Left lung (tissue), 10 donors: Measurements from ENCODE around the gene MYO15B. TPM values are rescaled to one million over a fixed set of nuclear protein-coding genes. Genes with fewer than 3 reads are reported as not detected.
A peak's percentile ranks its signal among the peaks of the same experiment; 100 is the strongest.

ENCODE experiments used
- ATAC-seq: fragments of 200-7000 bp; cut with Tn5 transposase; one replicate; pipeline ENCODE4 v1.9.1; 2020; ENCODE audit warnings: moderate library complexity
- DNase-seq, 4 donors: peaks; one replicate each; pipeline ENCODE4 v3.0.0-alpha.2; 2013 to 2020
- H3K27ac ChIP-seq, 2 donors: fragments of 200-600 bp; sonication (generic) in 1 of 2; one replicate each; pipeline versions ENCODE4 v1.5.0 to v1.8.0; 2020 to 2021
- H3K27me3 ChIP-seq, 2 donors: fragments of 200-600 bp; sonication (generic) in 1 of 2; one replicate each; pipeline versions ENCODE4 v1.5.0 to v1.8.0; 2020 to 2021
- H3K36me3 ChIP-seq, 2 donors: fragments of 200-600 bp; sonication (generic) in 1 of 2; one replicate each; pipeline versions ENCODE4 v1.5.0 to v1.8.0; 2020 to 2021
- H3K4me1 ChIP-seq, 2 donors: fragments of 200-600 bp; one replicate each; pipeline ENCODE4 v1.8.0; 2021
- H3K4me3 ChIP-seq, 2 donors: fragments of 200-600 bp; sonication (generic) in 1 of 2; one replicate each; pipeline versions ENCODE4 v1.5.0 to v1.8.0; 2020 to 2021; ENCODE audit warnings: mild to moderate bottlenecking in 1 of 2
- H3K9me3 ChIP-seq, 2 donors: fragments of 200-600 bp; sonication (generic) in 1 of 2; one replicate each; pipeline versions ENCODE4 v1.5.0 to v1.8.0; 2020 to 2021
- intact Hi-C, 2 donors: fragments of 100-400 bp; cut with DNase I; formaldehyde crosslinking; loops; one replicate each; pipeline versions ENCODE4 v1.11.2 to v1.14.2; 2022
- polyA plus RNA-seq, 6 donors: library from polyadenylated mRNA; unstranded; fragments of 120-200 nt; gene quantifications; one replicate each; pipeline ENCODE4 v1.2.1, GENCODE V29; 2013; ENCODE audit not compliant: insufficient read length in 6 of 6
- total RNA-seq, 2 donors: library from RNA; stranded (reverse); fragmentation: NEBNext Ultra II Directional; extraction: Animal tissue kit (Norgen Biotek cat#: 25700); gene quantifications; one replicate each; pipeline ENCODE4 v1.2.1, GENCODE V29; 2021
- TF ChIP-seq, protein P1 (sequence below), 2 donors: fragments of 200-600 bp; sonication (generic) in 1 of 2; IDR thresholded peaks; one replicate each; pipeline versions ENCODE4 v1.5.0 to v1.8.0; 2021; ENCODE audit warnings: antibody characterized with exemption in 2 of 2
- donor health status: DM: no; HTN: yes; CAD: no.
- donor health status: DM: no; HTN: no; CAD: no.

MYO15B gene
- total and polyA plus RNA-seq, 8 donors = 125 to 350 (median 227) TPM

DNA sequence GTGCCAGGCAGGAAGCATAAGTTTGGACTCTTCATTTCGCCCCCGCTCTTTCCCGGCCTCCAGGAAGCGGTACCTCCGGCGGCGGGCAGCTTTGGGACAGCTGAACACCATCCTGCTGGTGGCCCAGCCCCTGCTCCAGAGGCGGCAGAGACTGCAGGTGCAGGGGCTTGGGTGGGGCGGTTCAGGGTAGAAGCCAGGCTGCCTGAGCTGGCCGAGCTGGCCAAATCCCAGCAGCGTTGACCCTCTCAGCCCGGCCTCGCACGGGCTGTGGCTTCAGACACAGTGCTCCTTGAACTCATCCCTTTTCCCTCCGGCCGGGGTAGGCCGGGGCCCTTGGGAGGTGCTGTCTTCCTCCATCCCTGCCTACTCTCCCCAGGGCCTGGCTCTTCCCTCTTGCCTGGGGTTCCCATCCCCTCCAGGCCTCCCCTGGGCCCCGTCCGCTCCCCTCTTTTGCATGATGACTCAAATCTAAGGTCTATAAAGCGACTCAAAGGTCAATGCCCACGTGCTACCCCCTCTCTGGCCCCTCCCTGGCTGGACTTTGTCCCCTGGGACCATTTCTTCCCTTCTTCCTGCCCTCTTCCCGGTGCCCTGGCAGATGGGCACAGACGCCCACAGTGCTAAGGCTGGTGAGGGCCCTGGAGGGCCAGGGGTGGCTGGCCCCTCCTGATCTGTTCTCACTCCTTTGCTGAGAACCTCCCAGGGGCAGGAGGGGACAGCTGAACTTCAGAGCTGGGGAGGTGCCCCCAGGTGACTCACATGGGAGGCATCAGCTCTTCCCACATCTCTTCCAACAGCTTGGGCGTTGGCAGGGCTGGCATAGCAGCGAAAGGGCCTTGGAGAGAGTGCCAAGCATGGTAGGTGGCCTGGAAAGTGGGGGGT, 22.7 kb downstream of the MYO15B start:
- DNase-seq = peak in 1 of 4 donors; percentile 76
- Histone ChIP-seq H3K4me1 (no peaks in the 10 kb centered on the region), H3K27me3 (no peaks in the 10 kb centered on the region), H3K36me3 (peaks cover 0 to 55% of the 10 kb centered on the region in 2 donors), H3K9me3 (no peaks in the 10 kb centered on the region), H3K4me3 (no peak overlapping the region), H3K27ac (no peak overlapping the region)
- ATAC-seq = no peak
- intact Hi-C loops = no loop called here
- TF ChIP-seq, protein P1, sequence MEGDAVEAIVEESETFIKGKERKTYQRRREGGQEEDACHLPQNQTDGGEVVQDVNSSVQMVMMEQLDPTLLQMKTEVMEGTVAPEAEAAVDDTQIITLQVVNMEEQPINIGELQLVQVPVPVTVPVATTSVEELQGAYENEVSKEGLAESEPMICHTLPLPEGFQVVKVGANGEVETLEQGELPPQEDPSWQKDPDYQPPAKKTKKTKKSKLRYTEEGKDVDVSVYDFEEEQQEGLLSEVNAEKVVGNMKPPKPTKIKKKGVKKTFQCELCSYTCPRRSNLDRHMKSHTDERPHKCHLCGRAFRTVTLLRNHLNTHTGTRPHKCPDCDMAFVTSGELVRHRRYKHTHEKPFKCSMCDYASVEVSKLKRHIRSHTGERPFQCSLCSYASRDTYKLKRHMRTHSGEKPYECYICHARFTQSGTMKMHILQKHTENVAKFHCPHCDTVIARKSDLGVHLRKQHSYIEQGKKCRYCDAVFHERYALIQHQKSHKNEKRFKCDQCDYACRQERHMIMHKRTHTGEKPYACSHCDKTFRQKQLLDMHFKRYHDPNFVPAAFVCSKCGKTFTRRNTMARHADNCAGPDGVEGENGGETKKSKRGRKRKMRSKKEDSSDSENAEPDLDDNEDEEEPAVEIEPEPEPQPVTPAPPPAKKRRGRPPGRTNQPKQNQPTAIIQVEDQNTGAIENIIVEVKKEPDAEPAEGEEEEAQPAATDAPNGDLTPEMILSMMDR (IDR thresholded peaks at IDR 0.05) = no peak

DNA sequence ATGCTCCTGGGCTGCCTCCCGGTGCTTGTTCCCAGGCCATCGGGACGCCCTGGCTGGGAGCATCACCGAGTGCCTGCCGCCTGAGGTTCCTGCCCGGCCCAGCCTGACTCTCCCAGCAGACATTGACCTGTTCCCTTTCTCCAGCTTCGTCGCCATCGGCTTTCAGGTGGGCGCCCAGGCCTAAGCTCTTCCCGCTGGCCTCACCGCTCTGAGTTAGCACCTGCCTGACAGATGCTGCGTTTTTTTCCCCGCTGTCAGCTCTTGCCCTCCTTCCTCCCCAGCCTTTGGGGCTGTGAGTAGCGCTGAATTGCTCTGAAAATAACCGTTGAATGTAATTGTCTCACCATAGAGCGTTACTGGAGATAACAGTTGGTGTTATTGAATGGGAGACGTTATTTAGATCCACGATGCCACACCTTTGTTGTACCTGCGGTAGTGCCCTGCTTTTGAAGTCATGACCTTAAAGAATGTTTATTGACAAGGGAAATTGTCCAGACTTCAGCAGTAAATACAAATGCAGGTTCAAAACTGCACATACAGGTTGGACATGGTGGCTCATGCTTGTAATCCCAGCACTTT, 24.3 kb downstream of the MYO15B start:
- ATAC-seq (no peak), DNase-seq (no peak)
- H3K27ac ChIP-seq = no peak overlapping the region
- TF ChIP-seq, protein P1 (IDR thresholded peaks at IDR 0.05) = no peak
- no peaks in the 10 kb centered on the region for H3K4me1 ChIP-seq
- no peak overlapping the region for H3K4me3 ChIP-seq
- no peaks in the 10 kb centered on the region for H3K27me3 ChIP-seq
- peaks cover 0 to 71% of the 10 kb centered on the region in 2 donors for H3K36me3 ChIP-seq
- intact Hi-C loops = no loop called here
- H3K9me3 ChIP-seq = no peaks in the 10 kb centered on the region

DNA sequence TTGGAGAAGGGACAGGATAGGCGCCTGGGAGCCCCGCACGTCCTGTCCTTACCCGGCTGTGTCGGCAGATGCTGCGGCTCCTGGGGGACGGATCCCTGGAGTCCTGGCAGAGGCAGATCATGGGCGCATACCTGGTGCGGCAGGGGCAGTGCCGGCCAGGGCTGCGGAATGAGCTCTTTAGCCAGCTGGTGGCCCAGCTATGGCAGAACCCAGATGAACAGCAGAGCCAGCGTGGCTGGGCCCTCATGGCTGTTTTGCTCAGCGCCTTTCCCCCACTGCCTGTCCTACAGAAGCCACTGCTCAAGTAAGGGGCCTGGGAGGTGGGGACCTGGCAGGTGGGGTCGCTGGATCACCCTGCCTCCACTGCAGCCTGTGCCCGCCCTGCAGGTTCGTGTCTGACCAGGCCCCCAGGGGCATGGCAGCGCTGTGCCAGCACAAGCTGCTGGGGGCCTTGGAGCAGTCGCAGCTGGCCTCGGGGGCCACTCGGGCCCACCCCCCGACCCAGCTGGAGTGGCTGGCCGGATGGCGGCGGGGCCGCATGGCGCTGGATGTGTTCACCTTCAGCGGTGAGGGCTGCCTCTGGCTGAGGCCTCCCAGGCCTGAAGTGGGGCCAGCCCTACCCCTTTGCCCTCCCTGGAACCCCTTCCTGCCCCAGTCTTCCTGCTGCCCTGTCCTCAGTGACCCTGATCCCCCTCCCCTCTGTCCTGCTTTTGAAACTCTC, 25.5 kb downstream of the MYO15B start:
- TF ChIP-seq, protein P1 (IDR thresholded peaks at IDR 0.05) = no peak
- H3K27me3 ChIP-seq = no peaks in the 10 kb centered on the region
- intact Hi-C loops = no loop called here
- DNase-seq (no peak), ATAC-seq (no peak)
- no peaks in the 10 kb centered on the region for H3K4me1 ChIP-seq
- H3K36me3 ChIP-seq = peaks cover 0 to 82% of the 10 kb centered on the region in 2 donors
- H3K4me3 ChIP-seq = no peak overlapping the region
- H3K9me3 ChIP-seq = no peaks in the 10 kb centered on the region
- H3K27ac ChIP-seq = no peak overlapping the region

DNA sequence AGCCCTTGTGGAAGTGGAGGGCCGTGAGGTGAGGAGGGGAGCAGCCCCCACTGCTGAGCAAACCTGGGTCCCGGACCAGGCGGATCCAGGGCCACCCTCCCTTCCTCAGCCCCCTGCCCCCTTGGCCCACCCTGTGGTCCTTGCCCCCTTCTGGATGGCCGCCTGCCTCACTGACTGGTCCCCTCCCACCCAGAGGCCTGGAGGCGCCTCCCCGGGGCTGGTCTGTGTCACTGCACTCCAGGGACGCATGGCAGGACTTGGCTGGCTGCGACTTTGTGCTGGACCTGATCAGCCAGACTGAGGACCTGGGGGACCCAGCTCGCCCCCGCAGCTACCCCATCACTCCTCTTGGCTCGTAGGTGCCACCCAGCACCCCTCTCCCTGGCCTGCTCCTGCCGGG, 26.4 kb downstream of the MYO15B start:
- Histone ChIP-seq H3K27ac (no peak overlapping the region), H3K27me3 (no peaks in the 10 kb centered on the region), H3K9me3 (no peaks in the 10 kb centered on the region), H3K36me3 (peaks cover 0 to 91% of the 10 kb centered on the region in 2 donors), H3K4me3 (no peak overlapping the region), H3K4me1 (no peaks in the 10 kb centered on the region)
- intact Hi-C loops = no loop called here
- DNase-seq (no peak), ATAC-seq (no peak)
- TF ChIP-seq, protein P1 (IDR thresholded peaks at IDR 0.05) = no peak
